ENCODE data around the gene KLK3. TPM values are rescaled to one million over a fixed set of nuclear protein-coding genes. Genes with fewer than 3 reads are reported as not detected.

The KLK3 gene
- total and polyA plus RNA-seq, 2 donors (not counting 1 experiment from before 2014, with no cell fraction given) = not detected

DNA sequence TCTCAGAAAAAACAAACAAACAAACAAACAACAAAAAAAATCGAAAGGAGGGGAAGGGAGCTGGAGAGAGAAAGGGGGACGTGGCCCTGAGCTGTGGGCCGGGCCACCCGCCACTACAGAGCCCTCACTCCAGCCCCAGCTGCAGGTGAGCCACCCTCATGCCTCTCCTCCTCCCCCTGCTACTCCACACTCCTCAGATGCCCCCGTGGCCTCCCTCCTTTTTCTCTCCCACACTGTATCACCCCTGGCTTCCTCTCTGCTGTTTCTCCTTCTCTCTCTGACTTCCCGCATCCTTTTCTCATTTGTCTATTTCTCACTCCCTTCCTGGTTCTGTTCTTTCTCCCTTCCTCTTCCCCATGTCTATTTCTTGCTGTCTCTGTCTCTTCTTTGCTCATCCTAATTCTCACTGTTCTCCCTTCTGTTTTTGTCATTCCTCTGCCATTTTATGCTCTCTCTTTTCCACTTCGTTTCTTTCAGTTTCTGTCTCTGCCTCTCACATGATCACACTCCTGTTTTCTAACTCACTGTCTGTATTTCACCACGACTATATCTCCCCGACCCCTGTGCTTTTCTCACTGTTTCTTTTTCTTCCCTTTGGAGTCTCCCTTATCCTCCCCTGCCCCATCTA lies 21.2 kb downstream of the KLK3 start:
- Histone ChIP-seq H3K27me3 (replicated peaks in 1 of 4; ENCODE audit: control extremely low read depth in 1 of 4, control insufficient read depth in 3 of 4, insufficient read depth in 4 of 4, low read length in 3 of 4) (peaks cover 0 to 10% (median 3%) of the 10 kb centered on the region in 4 experiments), H3K4me3 (ENCODE audit: control extremely low read depth in 1 of 5, extremely low read depth in 1 of 5, insufficient read depth in 1 of 5, low read depth in 2 of 5, low read length in 4 of 5) (no peak overlapping the region), H3K4me1 (ENCODE audit: control insufficient read depth in 2 of 2, insufficient read depth in 2 of 2, low read length in 2 of 2) (peaks cover 10 to 25% of the 10 kb centered on the region in 2 donors), H3K79me2 (ENCODE audit: control insufficient read depth, insufficient read depth, low read length) (no peaks in the 10 kb centered on the region), H2AFZ (ENCODE audit: insufficient read depth, low read depth, low read length, poor library complexity, severe bottlenecking) (peak overlapping the region; percentile 82), H3K4me2 (replicated peaks; ENCODE audit: low read depth, low read length, poor library complexity, severe bottlenecking) (peak overlapping the region; percentile 61), H3K9me3 (ENCODE audit: control extremely low read depth in 1 of 3, control insufficient read depth in 2 of 3, insufficient read depth in 1 of 3, low read length in 2 of 3) (no peaks in the 10 kb centered on the region), H3K36me3 (replicated peaks in 1 of 2; ENCODE audit: control extremely low read depth in 1 of 2, control insufficient read depth in 1 of 2, extremely low read depth in 1 of 2, insufficient read depth in 2 of 2, low read length in 1 of 2) (no peaks in the 10 kb centered on the region), H4K20me1 (ENCODE audit: control insufficient read depth, insufficient read depth, low read length, poor library complexity, severe bottlenecking) (no peaks in the 10 kb centered on the region), H3K27ac (ENCODE audit: low read length in 2 of 2) (peak overlapping the region; percentile 34 to 64), H3K9ac (ENCODE audit: low read length) (peak overlapping the region; percentile 36)
- H3K4me3 Mint-ChIP-seq = no peak overlapping the region
- no peaks in the 10 kb centered on the region for H3K4me1 Mint-ChIP-seq
- H3K27me3 Mint-ChIP-seq = peaks cover 17% of the 10 kb centered on the region
- ChIA-PET POLR2A (interaction anchor here (0.6 kb wide), 1 partner anchor 18 kb away, joined by 4 read pairs; no protein-coding TSS in a partner anchor), CTCF (interaction anchor here (1.2 kb wide), 1 partner anchor 46 kb away, joined by 3 read pairs; no protein-coding TSS in a partner anchor)
- WGBS (ENCODE audit: insufficient coverage) = 34% methylated on average over 6 of the region's 9 CpGs
- DNase-seq (peak; percentile 37), ATAC-seq (ENCODE audit: low read depth) (peak; percentile 33)
- intact Hi-C loops (cut with micrococcal nuclease) = no loop called here
- no peaks in the 10 kb centered on the region for H3K9me3 Mint-ChIP-seq (ENCODE audit: insufficient read depth)
- no peak for TF ChIP-seq EZH2 (IDR thresholded peaks at IDR 0.05; ENCODE audit: borderline replicate concordance, insufficient read depth, low read depth, low read length, poor library complexity, severe bottlenecking)
- no peak overlapping the region for H3K27ac Mint-ChIP-seq

DNA sequence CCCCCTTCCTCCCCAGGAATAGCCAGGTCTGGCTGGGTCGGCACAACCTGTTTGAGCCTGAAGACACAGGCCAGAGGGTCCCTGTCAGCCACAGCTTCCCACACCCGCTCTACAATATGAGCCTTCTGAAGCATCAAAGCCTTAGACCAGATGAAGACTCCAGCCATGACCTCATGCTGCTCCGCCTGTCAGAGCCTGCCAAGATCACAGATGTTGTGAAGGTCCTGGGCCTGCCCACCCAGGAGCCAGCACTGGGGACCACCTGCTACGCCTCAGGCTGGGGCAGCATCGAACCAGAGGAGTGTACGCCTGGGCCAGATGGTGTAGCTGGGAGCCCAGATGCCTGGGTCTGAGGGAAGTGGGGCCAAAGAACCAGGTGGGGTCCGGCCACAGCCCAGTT lies 21.7 kb downstream of the KLK3 start:
- peaks cover 11% of the 10 kb centered on the region for H3K27me3 Mint-ChIP-seq
- H3K4me3 Mint-ChIP-seq = no peak overlapping the region
- Histone ChIP-seq H3K9me3 (ENCODE audit: control extremely low read depth in 1 of 3, control insufficient read depth in 2 of 3, insufficient read depth in 1 of 3, low read length in 2 of 3) (no peaks in the 10 kb centered on the region), H3K4me2 (replicated peaks; ENCODE audit: low read depth, low read length, poor library complexity, severe bottlenecking) (peak overlapping the region; percentile 61), H4K20me1 (ENCODE audit: control insufficient read depth, insufficient read depth, low read length, poor library complexity, severe bottlenecking) (no peaks in the 10 kb centered on the region), H3K9ac (ENCODE audit: low read length) (peak overlapping the region; percentile 36), H2AFZ (ENCODE audit: insufficient read depth, low read depth, low read length, poor library complexity, severe bottlenecking) (peak overlapping the region; percentile 82), H3K4me1 (ENCODE audit: control insufficient read depth in 2 of 2, insufficient read depth in 2 of 2, low read length in 2 of 2) (peaks cover 10 to 25% of the 10 kb centered on the region in 2 donors), H3K27me3 (replicated peaks in 1 of 4; ENCODE audit: control extremely low read depth in 1 of 4, control insufficient read depth in 3 of 4, insufficient read depth in 4 of 4, low read length in 3 of 4) (peaks cover 0 to 10% (median 3%) of the 10 kb centered on the region in 4 experiments), H3K36me3 (replicated peaks in 1 of 2; ENCODE audit: control extremely low read depth in 1 of 2, control insufficient read depth in 1 of 2, extremely low read depth in 1 of 2, insufficient read depth in 2 of 2, low read length in 1 of 2) (no peaks in the 10 kb centered on the region), H3K4me3 (ENCODE audit: control extremely low read depth in 1 of 5, extremely low read depth in 1 of 5, insufficient read depth in 1 of 5, low read depth in 2 of 5, low read length in 4 of 5) (no peak overlapping the region), H3K79me2 (ENCODE audit: control insufficient read depth, insufficient read depth, low read length) (no peaks in the 10 kb centered on the region), H3K27ac (ENCODE audit: low read length in 2 of 2) (peak overlapping the region in 1 of 2 donors; percentile 64)
- ChIA-PET POLR2A (no interaction called here), CTCF (interaction anchor here (1.2 kb wide), 1 partner anchor 45 kb away, joined by 3 read pairs; no protein-coding TSS in a partner anchor)
- H3K4me1 Mint-ChIP-seq = no peaks in the 10 kb centered on the region
- no peak for ATAC-seq (ENCODE audit: low read depth)
- WGBS (ENCODE audit: insufficient coverage) = 89% methylated on average over 7 of the region's 7 CpGs
- TF ChIP-seq, protein P1, sequence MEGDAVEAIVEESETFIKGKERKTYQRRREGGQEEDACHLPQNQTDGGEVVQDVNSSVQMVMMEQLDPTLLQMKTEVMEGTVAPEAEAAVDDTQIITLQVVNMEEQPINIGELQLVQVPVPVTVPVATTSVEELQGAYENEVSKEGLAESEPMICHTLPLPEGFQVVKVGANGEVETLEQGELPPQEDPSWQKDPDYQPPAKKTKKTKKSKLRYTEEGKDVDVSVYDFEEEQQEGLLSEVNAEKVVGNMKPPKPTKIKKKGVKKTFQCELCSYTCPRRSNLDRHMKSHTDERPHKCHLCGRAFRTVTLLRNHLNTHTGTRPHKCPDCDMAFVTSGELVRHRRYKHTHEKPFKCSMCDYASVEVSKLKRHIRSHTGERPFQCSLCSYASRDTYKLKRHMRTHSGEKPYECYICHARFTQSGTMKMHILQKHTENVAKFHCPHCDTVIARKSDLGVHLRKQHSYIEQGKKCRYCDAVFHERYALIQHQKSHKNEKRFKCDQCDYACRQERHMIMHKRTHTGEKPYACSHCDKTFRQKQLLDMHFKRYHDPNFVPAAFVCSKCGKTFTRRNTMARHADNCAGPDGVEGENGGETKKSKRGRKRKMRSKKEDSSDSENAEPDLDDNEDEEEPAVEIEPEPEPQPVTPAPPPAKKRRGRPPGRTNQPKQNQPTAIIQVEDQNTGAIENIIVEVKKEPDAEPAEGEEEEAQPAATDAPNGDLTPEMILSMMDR (IDR thresholded peaks at IDR 0.05) = no peak
- TF ChIP-seq EZH2 (IDR thresholded peaks at IDR 0.05; ENCODE audit: borderline replicate concordance, insufficient read depth, low read depth, low read length, poor library complexity, severe bottlenecking) = no peak
- no peaks in the 10 kb centered on the region for H3K9me3 Mint-ChIP-seq (ENCODE audit: insufficient read depth)
- no peak for DNase-seq
- no peak overlapping the region for H3K27ac Mint-ChIP-seq
- intact Hi-C loops (cut with micrococcal nuclease) = no loop called here
